ENCODE data around the gene TMED10. TPM values are rescaled to one million over a fixed set of nuclear protein-coding genes. Genes with fewer than 3 reads are reported as not detected.
A peak's percentile ranks its signal among the peaks of the same experiment; 100 is the strongest.

Gene TMED10
- total RNA-seq, 1 donor: 306 TPM

GRCh38 chr14:75126679-75127473, 49.5 kb downstream of the TMED10 start, which contains the start of gene NEK9:
Gene NEK9 (minus strand): TSS chr14:75127048. CDS start chr14:75126921, 127 bp downstream.
- no peak for TF ChIP-seq CTCF (IDR thresholded peaks at IDR 0.05; ENCODE audit: extremely low read depth, low read depth, low read length)

DNA sequence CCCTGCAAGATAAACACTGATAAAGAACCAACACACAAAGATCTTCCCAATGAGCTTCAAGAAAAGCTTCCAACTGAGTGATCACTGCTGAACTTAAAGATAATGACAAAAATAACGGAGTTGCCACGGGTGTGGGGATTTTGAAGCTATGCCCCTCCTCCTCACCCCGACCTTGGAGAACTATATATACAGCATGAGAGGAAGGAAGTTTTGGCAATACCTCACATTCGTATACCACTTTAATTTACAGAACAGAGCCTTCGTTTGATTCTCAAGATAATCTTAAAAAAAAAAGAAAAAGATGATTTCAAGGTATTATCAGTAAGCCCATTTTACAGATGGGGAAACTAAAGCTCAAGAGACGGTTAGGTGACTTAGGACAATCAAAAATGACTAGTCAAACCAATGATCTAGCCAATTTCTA, 50.3 kb downstream of the TMED10 start:
- no peak for TF ChIP-seq CTCF (IDR thresholded peaks at IDR 0.05; ENCODE audit: extremely low read depth, low read depth, low read length)
- H3K9me3 ChIP-seq (ENCODE audit: low read depth, low read length): no peaks in the 10 kb centered on the region
- H3K79me2 ChIP-seq (ENCODE audit: insufficient read depth, low read length): peaks cover 31% of the 10 kb centered on the region
- H3K27me3 ChIP-seq (ENCODE audit: insufficient read depth, low read length): no peaks in the 10 kb centered on the region
- H4K20me1 ChIP-seq (ENCODE audit: insufficient read depth, low read length): no peaks in the 10 kb centered on the region
- H3K4me3 ChIP-seq (ENCODE audit: insufficient read depth, low read length): peak overlapping the region; percentile 90
- H3K4me2 ChIP-seq (ENCODE audit: insufficient read depth, low read length): peak overlapping the region; percentile 87
- H3K27ac ChIP-seq (ENCODE audit: low read depth, low read length): peak overlapping the region; percentile 93
- peak overlapping the region; percentile 93 for H2AFZ ChIP-seq (ENCODE audit: low read length)
- H3K36me3 ChIP-seq (ENCODE audit: insufficient read depth, low read length): peaks cover 6% of the 10 kb centered on the region
- H3K4me1 ChIP-seq (ENCODE audit: insufficient read depth, low read length): peaks cover 30% of the 10 kb centered on the region
- DNase-seq (ENCODE audit: insufficient read length, low spot score, missing footprints): peak; percentile 49

More at GRCh38 chr14:75126679-75127473, 49.5 kb downstream of the TMED10 start, which contains the start of gene NEK9:
- peak; percentile 96 for DNase-seq (ENCODE audit: insufficient read length, low spot score, missing footprints)
- Histone ChIP-seq H3K9me3 (ENCODE audit: low read depth, low read length) (no peaks in the 10 kb centered on the region), H3K27me3 (ENCODE audit: insufficient read depth, low read length) (no peaks in the 10 kb centered on the region), H4K20me1 (ENCODE audit: insufficient read depth, low read length) (no peaks in the 10 kb centered on the region), H3K4me3 (ENCODE audit: insufficient read depth, low read length) (peak within 1 kb of the TSS; percentile 90), H3K4me2 (ENCODE audit: insufficient read depth, low read length) (peak within 1 kb of the TSS; percentile 87), H3K36me3 (ENCODE audit: insufficient read depth, low read length) (peaks cover 2% of the 10 kb centered on the region), H3K79me2 (ENCODE audit: insufficient read depth, low read length) (peaks cover 33% of the 10 kb centered on the region), H3K27ac (ENCODE audit: low read depth, low read length) (peak within 1 kb of the TSS; percentile 93), H2AFZ (ENCODE audit: low read length) (peak within 1 kb of the TSS; percentile 93), H3K4me1 (ENCODE audit: insufficient read depth, low read length) (peaks cover 30% of the 10 kb centered on the region)

- peaks cover 11% of the 10 kb centered on the region for H3K36me3 ChIP-seq (ENCODE audit: insufficient read depth, low read length)
- peak overlapping the region; percentile 93 for H3K27ac ChIP-seq (ENCODE audit: low read depth, low read length)
- H3K4me1 ChIP-seq (ENCODE audit: insufficient read depth, low read length): peaks cover 30% of the 10 kb centered on the region
- no peak for TF ChIP-seq CTCF (IDR thresholded peaks at IDR 0.05; ENCODE audit: extremely low read depth, low read depth, low read length)
- no peaks in the 10 kb centered on the region for H4K20me1 ChIP-seq (ENCODE audit: insufficient read depth, low read length)
- H3K27me3 ChIP-seq (ENCODE audit: insufficient read depth, low read length): no peaks in the 10 kb centered on the region
- peak overlapping the region; percentile 87 for H3K4me2 ChIP-seq (ENCODE audit: insufficient read depth, low read length)
- H3K79me2 ChIP-seq (ENCODE audit: insufficient read depth, low read length): peaks cover 31% of the 10 kb centered on the region
- H3K9me3 ChIP-seq (ENCODE audit: low read depth, low read length): no peaks in the 10 kb centered on the region
- peak; percentile 88 for DNase-seq (ENCODE audit: insufficient read length, low spot score, missing footprints)
- H2AFZ ChIP-seq (ENCODE audit: low read length): no peak overlapping the region
- H3K4me3 ChIP-seq (ENCODE audit: insufficient read depth, low read length): peak overlapping the region; percentile 90
Observed at GRCh38 chr14:75125617-75126016, 50.8 kb downstream of the TMED10 start.

- H3K4me3 ChIP-seq (ENCODE audit: insufficient read depth, low read length): no peak overlapping the region
- DNase-seq (ENCODE audit: insufficient read length, low spot score, missing footprints): peak; percentile 92
- peaks cover 25% of the 10 kb centered on the region for H3K36me3 ChIP-seq (ENCODE audit: insufficient read depth, low read length)
- H3K9me3 ChIP-seq (ENCODE audit: low read depth, low read length): no peaks in the 10 kb centered on the region
- H3K79me2 ChIP-seq (ENCODE audit: insufficient read depth, low read length): peaks cover 29% of the 10 kb centered on the region
- peak overlapping the region; percentile 53 for H3K4me2 ChIP-seq (ENCODE audit: insufficient read depth, low read length)
- peaks cover 36% of the 10 kb centered on the region for H3K4me1 ChIP-seq (ENCODE audit: insufficient read depth, low read length)
- no peaks in the 10 kb centered on the region for H4K20me1 ChIP-seq (ENCODE audit: insufficient read depth, low read length)
- H3K27me3 ChIP-seq (ENCODE audit: insufficient read depth, low read length): no peaks in the 10 kb centered on the region
- no peak for TF ChIP-seq CTCF (IDR thresholded peaks at IDR 0.05; ENCODE audit: extremely low read depth, low read depth, low read length)
- H2AFZ ChIP-seq (ENCODE audit: low read length): no peak overlapping the region
- H3K27ac ChIP-seq (ENCODE audit: low read depth, low read length): peak overlapping the region; percentile 31
Observed at GRCh38 chr14:75123991-75124390, 52.4 kb downstream of the TMED10 start.

All from osteoblast (primary cell).